Trophoblast cell (in vitro differentiated cells and primary cell): ENCODE results near the gene MAEA.

Experiments
- DNase-seq, 2 donors: peaks; one replicate each; pipeline ENCODE4 v3.0.0-alpha.2; 2016
- H2AFZ ChIP-seq: 2 replicates; pipeline ENCODE4 v1.6.1; 2013; ENCODE audit warnings: low read length, moderate library complexity, mild to moderate bottlenecking; ENCODE audit not compliant: insufficient read depth, poor library complexity
- H2AK5ac ChIP-seq: 2 replicates; pipeline ENCODE4 v1.6.1; 2013; ENCODE audit warnings: mild to moderate bottlenecking, low read length
- H2BK120ac ChIP-seq: 2 replicates; pipeline ENCODE4 v1.6.1; 2013; ENCODE audit warnings: low read length, mild to moderate bottlenecking, moderate library complexity; ENCODE audit not compliant: insufficient read depth, poor library complexity
- H2BK12ac ChIP-seq: 2 replicates; pipeline ENCODE4 v1.6.1; 2013; ENCODE audit warnings: mild to moderate bottlenecking, low read length, moderate library complexity
- H2BK5ac ChIP-seq: 2 replicates; pipeline ENCODE4 v1.6.1; 2013; ENCODE audit warnings: low read length, low read depth, moderate library complexity, mild to moderate bottlenecking; ENCODE audit not compliant: poor library complexity
- H3K14ac ChIP-seq: 2 replicates; pipeline ENCODE4 v1.6.1; 2013; ENCODE audit warnings: mild to moderate bottlenecking, low read length
- H3K18ac ChIP-seq: 2 replicates; pipeline ENCODE4 v1.6.1; 2013; ENCODE audit warnings: mild to moderate bottlenecking, low read length
- H3K23ac ChIP-seq: 2 replicates; pipeline ENCODE4 v1.6.1; 2013; ENCODE audit warnings: low read length
- H3K27ac ChIP-seq: 2 replicates; pipeline ENCODE4 v1.5.1; 2013; ENCODE audit warnings: low read depth, mild to moderate bottlenecking, inconsistent platforms, low read length, moderate library complexity
- H3K27me3 ChIP-seq: 2 replicates; pipeline ENCODE4 v1.6.1; 2013; ENCODE audit warnings: inconsistent platforms, mild to moderate bottlenecking, low read length, moderate library complexity; ENCODE audit not compliant: insufficient read depth
- H3K36me3 ChIP-seq, 2 experiments: 1 replicate in 1 of 2; 2 replicates in 1 of 2; pipeline ENCODE4 v1.6.1; 2013; ENCODE audit warnings: low read length in 2 of 2, mild to moderate bottlenecking in 2 of 2, moderate library complexity in 1 of 2; ENCODE audit not compliant: insufficient read depth in 2 of 2, control insufficient read depth in 1 of 2
- H3K4ac ChIP-seq: 2 replicates; pipeline ENCODE4 v1.6.1; 2013; ENCODE audit warnings: low read depth, mild to moderate bottlenecking, low read length, moderate library complexity
- H3K4me1 ChIP-seq, 2 experiments: 1 replicate in 1 of 2; 2 replicates in 1 of 2; pipeline ENCODE4 v1.6.1; 2013; ENCODE audit warnings: low read length in 2 of 2, mild to moderate bottlenecking in 2 of 2, moderate library complexity in 1 of 2; ENCODE audit not compliant: insufficient read depth in 2 of 2, control insufficient read depth in 1 of 2
- H3K4me2 ChIP-seq: 2 replicates; pipeline ENCODE4 v1.6.1; 2013; ENCODE audit warnings: inconsistent platforms, mild to moderate bottlenecking, low read length, moderate library complexity
- H3K4me3 ChIP-seq: 2 replicates; pipeline ENCODE4 v1.5.1; 2013; ENCODE audit warnings: mild to moderate bottlenecking, low read depth, low read length, inconsistent platforms
- H3K79me1 ChIP-seq: one replicate; pipeline ENCODE4 v1.6.1; 2013; ENCODE audit warnings: low read length
- H3K79me2 ChIP-seq: 2 replicates; pipeline ENCODE4 v1.6.1; 2013; ENCODE audit warnings: low read length, mild to moderate bottlenecking; ENCODE audit not compliant: control insufficient read depth, insufficient read depth, poor library complexity
- H3K9ac ChIP-seq: 2 replicates; pipeline ENCODE4 v1.6.1; 2013; ENCODE audit warnings: mild to moderate bottlenecking, low read length
- H3K9me3 ChIP-seq: 2 replicates; pipeline ENCODE4 v1.6.1; 2013; ENCODE audit warnings: low read depth, mild to moderate bottlenecking, control low read depth, inconsistent platforms, low read length; ENCODE audit not compliant: insufficient read depth
- H4K12ac ChIP-seq: 2 replicates; pipeline ENCODE4 v1.6.1; 2013; ENCODE audit warnings: low read depth, mild to moderate bottlenecking, low read length, moderate library complexity
- H4K8ac ChIP-seq: 2 replicates; pipeline ENCODE4 v1.6.1; 2013; ENCODE audit warnings: low read depth, mild to moderate bottlenecking, low read length, moderate library complexity
- H4K91ac ChIP-seq: one replicate; pipeline ENCODE4 v1.6.1; 2013; ENCODE audit warnings: low read depth, mild to moderate bottlenecking, low read length, moderate library complexity
- WGBS: extraction: QIAGEN DNeasy Blood & Tissue Kit; methylation state at CpG from one replicate; pipeline ENCODE4 v1.1.7; 2013; ENCODE audit warnings: missing lambda C conversion rate; ENCODE audit not compliant: insufficient read length, insufficient coverage; ENCODE audit errors: extremely low coverage; 5-methylcytosine and 5-hydroxymethylcytosine counted together

The MAEA gene

GRCh38 chr4:1279253-1279652, 10.4 kb upstream of the MAEA start:
- no peak overlapping the region for H2AFZ ChIP-seq
- H3K79me1 ChIP-seq: no peaks in the 10 kb centered on the region
- no peak overlapping the region for H3K27ac ChIP-seq
- peaks cover 15% of the 10 kb centered on the region for H3K9me3 ChIP-seq
- no peak overlapping the region for H3K18ac ChIP-seq
- peak overlapping the region; percentile 25 for H3K23ac ChIP-seq
- H3K36me3 ChIP-seq: no peaks in the 10 kb centered on the region
- no peak overlapping the region for H2AK5ac ChIP-seq
- no peak overlapping the region for H4K12ac ChIP-seq
- no peak overlapping the region for H4K91ac ChIP-seq
- no peak overlapping the region for H2BK5ac ChIP-seq
- WGBS: no CpG with 5 or more reads among the region's 10 CpGs
- no peak overlapping the region for H3K4me2 ChIP-seq
- H3K14ac ChIP-seq: no peak overlapping the region
- no peak overlapping the region for H3K4ac ChIP-seq
- H3K9ac ChIP-seq: no peak overlapping the region
- H3K4me3 ChIP-seq: peak overlapping the region; percentile 23
- H3K79me2 ChIP-seq: no peaks in the 10 kb centered on the region
- H3K4me1 ChIP-seq: no peaks in the 10 kb centered on the region
- no peaks in the 10 kb centered on the region for H3K27me3 ChIP-seq
- H2BK12ac ChIP-seq: no peak overlapping the region
- no peak for DNase-seq
- H2BK120ac ChIP-seq: no peak overlapping the region
- H4K8ac ChIP-seq: no peak overlapping the region

- no CpG with 5 or more reads among the region's 9 CpGs for WGBS
- Histone ChIP-seq H4K91ac (no peak overlapping the region), H3K4me1 (no peaks in the 10 kb centered on the region), H3K14ac (no peak overlapping the region), H3K4me3 (no peak overlapping the region), H4K12ac (no peak overlapping the region), H3K4ac (no peak overlapping the region), H2AK5ac (no peak overlapping the region), H2BK120ac (no peak overlapping the region), H3K23ac (no peak overlapping the region), H2BK12ac (no peak overlapping the region), H3K36me3 (no peaks in the 10 kb centered on the region), H2AFZ (no peak overlapping the region), H3K9ac (no peak overlapping the region), H3K4me2 (no peak overlapping the region), H2BK5ac (no peak overlapping the region), H3K9me3 (peaks cover 26% of the 10 kb centered on the region), H3K79me1 (no peaks in the 10 kb centered on the region), H4K8ac (no peak overlapping the region), H3K18ac (no peak overlapping the region), H3K79me2 (no peaks in the 10 kb centered on the region), H3K27me3 (no peaks in the 10 kb centered on the region), H3K27ac (no peak overlapping the region)
- DNase-seq: no peak
Observed at GRCh38 chr4:1283711-1284110, 6.0 kb upstream of the MAEA start.

- no peak overlapping the region for H4K91ac ChIP-seq
- peaks cover 9% of the 10 kb centered on the region for H3K79me2 ChIP-seq
- WGBS: no CpG with 5 or more reads among the region's 11 CpGs
- no peak overlapping the region for H3K14ac ChIP-seq
- no peaks in the 10 kb centered on the region for H3K27me3 ChIP-seq
- no peak overlapping the region for H2BK5ac ChIP-seq
- H3K4me2 ChIP-seq: no peak overlapping the region
- peaks cover 0 to 2% of the 10 kb centered on the region in 2 experiments for H3K4me1 ChIP-seq
- no peaks in the 10 kb centered on the region for H3K36me3 ChIP-seq
- no peak overlapping the region for H3K4ac ChIP-seq
- no peak overlapping the region for H2BK12ac ChIP-seq
- H3K9ac ChIP-seq: no peak overlapping the region
- no peak overlapping the region for H3K4me3 ChIP-seq
- DNase-seq: no peak
- peaks cover 9% of the 10 kb centered on the region for H3K79me1 ChIP-seq
- no peak overlapping the region for H2AFZ ChIP-seq
- no peak overlapping the region for H2AK5ac ChIP-seq
- H4K8ac ChIP-seq: no peak overlapping the region
- H4K12ac ChIP-seq: no peak overlapping the region
- no peak overlapping the region for H3K27ac ChIP-seq
- H2BK120ac ChIP-seq: no peak overlapping the region
- H3K23ac ChIP-seq: no peak overlapping the region
- no peak overlapping the region for H3K18ac ChIP-seq
- H3K9me3 ChIP-seq: peaks cover 20% of the 10 kb centered on the region
Observed at GRCh38 chr4:1285151-1285789, 4.4 kb upstream of the MAEA start.

GRCh38 chr4:1285790-1286553, 3.7 kb upstream of the MAEA start:
- H4K8ac ChIP-seq: no peak overlapping the region
- H3K36me3 ChIP-seq: no peaks in the 10 kb centered on the region
- H3K4me1 ChIP-seq: peaks cover 4 to 7% of the 10 kb centered on the region in 2 experiments
- H3K27ac ChIP-seq: no peak overlapping the region
- no peak overlapping the region for H2AK5ac ChIP-seq
- DNase-seq: peak in 1 of 2 donors; percentile 18
- peaks cover 15% of the 10 kb centered on the region for H3K9me3 ChIP-seq
- no peak overlapping the region for H2AFZ ChIP-seq
- H3K9ac ChIP-seq: no peak overlapping the region
- no peak overlapping the region for H3K14ac ChIP-seq
- H2BK120ac ChIP-seq: no peak overlapping the region
- no CpG with 5 or more reads among the region's 21 CpGs for WGBS
- H4K91ac ChIP-seq: no peak overlapping the region
- no peak overlapping the region for H3K4ac ChIP-seq
- no peak overlapping the region for H2BK5ac ChIP-seq
- H3K18ac ChIP-seq: no peak overlapping the region
- H3K79me1 ChIP-seq: peaks cover 12% of the 10 kb centered on the region
- H2BK12ac ChIP-seq: no peak overlapping the region
- H3K27me3 ChIP-seq: no peaks in the 10 kb centered on the region
- H3K4me3 ChIP-seq: no peak overlapping the region
- no peak overlapping the region for H4K12ac ChIP-seq
- H3K79me2 ChIP-seq: peaks cover 16% of the 10 kb centered on the region
- H3K23ac ChIP-seq: no peak overlapping the region
- no peak overlapping the region for H3K4me2 ChIP-seq
